Stimulated activated memory B cell treated with anti-CD40 and anti-IgM and Interleukin-4, amounts not matched to agents 10 μg/mL and 1 μg/mL and 100 μg/mL, for 72 hours (primary cell): ENCODE data around the gene HDGFL3.
"Not testable (repeated sequence)": the region's sequence is repeated elsewhere in the genome, so short reads cannot be mapped to it uniquely, and the experiment has no call there.

Experiments used
- ATAC-seq: fragments of 150-1000 bp; cut with Tn5 transposase; 2 replicates; pipeline ENCODE4 v1.10.0; 2021
- H3K27ac Mint-ChIP-seq: one replicate; pipeline ENCODE4 v1.8.0; 2022; ENCODE audit warnings: mild to moderate bottlenecking, mixed read lengths
- H3K27me3 Mint-ChIP-seq: one replicate; pipeline ENCODE4 v1.8.0; 2022; ENCODE audit warnings: mixed read lengths
- H3K36me3 Mint-ChIP-seq: one replicate; pipeline ENCODE4 v1.8.0; 2022; ENCODE audit warnings: mixed read lengths
- H3K4me1 Mint-ChIP-seq: one replicate; pipeline ENCODE4 v1.8.0; 2022; ENCODE audit warnings: mixed read lengths
- H3K4me3 Mint-ChIP-seq: one replicate; pipeline ENCODE4 v1.8.0; 2022; ENCODE audit warnings: mild to moderate bottlenecking, moderate library complexity, mixed read lengths
- H3K9me3 Mint-ChIP-seq: one replicate; pipeline ENCODE4 v1.8.0; 2022; ENCODE audit warnings: mixed read lengths

The HDGFL3 gene

DNA sequence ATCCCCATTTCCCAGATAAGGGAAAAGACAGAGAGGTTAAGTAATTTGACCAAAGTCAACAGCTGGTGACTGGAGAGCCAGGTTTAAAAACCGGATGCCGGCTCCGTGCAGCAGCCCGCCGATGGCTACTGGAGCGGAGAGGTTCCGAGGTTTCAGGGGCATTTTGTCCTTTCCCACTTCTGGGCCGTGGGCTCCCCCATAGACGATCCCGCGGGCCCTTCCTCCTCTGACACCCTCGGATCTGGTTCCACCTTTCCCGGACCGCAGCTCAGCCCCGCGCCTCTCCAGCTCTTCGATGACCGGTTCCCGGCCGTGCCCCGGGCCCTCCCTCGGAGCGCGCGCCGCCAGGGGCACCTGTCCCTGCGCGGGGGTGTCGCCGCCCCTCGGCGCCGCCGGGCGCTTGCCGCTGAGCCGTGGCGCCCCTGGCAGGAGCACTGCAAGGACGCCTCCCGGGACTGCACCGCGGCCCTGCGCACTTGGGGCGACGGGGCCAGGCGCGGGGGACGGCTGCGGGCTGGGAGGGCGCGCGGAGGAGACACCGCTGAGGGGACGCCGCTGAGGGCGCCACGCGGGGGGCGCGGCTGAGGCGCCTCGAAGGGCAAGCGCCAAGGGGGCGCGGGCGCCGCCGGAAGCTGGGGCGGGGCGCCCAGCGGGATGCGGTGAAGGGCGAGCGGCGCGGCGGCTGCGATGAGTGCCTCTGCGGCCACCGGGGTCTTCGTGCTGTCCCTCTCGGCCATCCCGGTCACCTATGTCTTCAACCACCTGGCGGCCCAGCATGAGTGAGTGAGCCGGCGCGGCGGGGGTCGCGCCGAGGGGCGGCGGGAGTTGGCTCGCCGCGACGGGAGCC, 100.4 kb downstream of the HDGFL3 start, which contains the start of gene TM6SF1:
Gene TM6SF1 (plus strand): TSS at position 652 of the 847 bp plus-strand sequence. CDS start 36 bp downstream, at position 688.
- H3K4me1 Mint-ChIP-seq: peaks cover 25% of the 10 kb centered on the region
- peaks cover 73% of the 10 kb centered on the region for H3K27me3 Mint-ChIP-seq
- ATAC-seq: peak; percentile 44
- peaks cover 6% of the 10 kb centered on the region for H3K36me3 Mint-ChIP-seq
- H3K27ac Mint-ChIP-seq: no peak within 1 kb of the TSS
- H3K9me3 Mint-ChIP-seq: peaks cover 5% of the 10 kb centered on the region
- H3K4me3 Mint-ChIP-seq: peak within 1 kb of the TSS; percentile 71

GRCh38 chr15:83105440-83105839, 102.2 kb downstream of the HDGFL3 start:
- no peak overlapping the region for H3K27ac Mint-ChIP-seq
- peaks cover 72% of the 10 kb centered on the region for H3K27me3 Mint-ChIP-seq
- peaks cover 25% of the 10 kb centered on the region for H3K4me1 Mint-ChIP-seq
- no peak overlapping the region for H3K4me3 Mint-ChIP-seq
- H3K9me3 Mint-ChIP-seq: no peaks in the 10 kb centered on the region
- H3K36me3 Mint-ChIP-seq: no peaks in the 10 kb centered on the region
- no peak for ATAC-seq

GRCh38 chr15:83104141-83104540, 103.5 kb downstream of the HDGFL3 start:
- Mint-ChIP-seq H3K27me3 (peaks cover 67% of the 10 kb centered on the region), H3K36me3 (no peaks in the 10 kb centered on the region), H3K9me3 (no peaks in the 10 kb centered on the region), H3K4me1 (peaks cover 22% of the 10 kb centered on the region), H3K4me3 (no peak overlapping the region), H3K27ac (no peak overlapping the region)
- no peak for ATAC-seq

DNA sequence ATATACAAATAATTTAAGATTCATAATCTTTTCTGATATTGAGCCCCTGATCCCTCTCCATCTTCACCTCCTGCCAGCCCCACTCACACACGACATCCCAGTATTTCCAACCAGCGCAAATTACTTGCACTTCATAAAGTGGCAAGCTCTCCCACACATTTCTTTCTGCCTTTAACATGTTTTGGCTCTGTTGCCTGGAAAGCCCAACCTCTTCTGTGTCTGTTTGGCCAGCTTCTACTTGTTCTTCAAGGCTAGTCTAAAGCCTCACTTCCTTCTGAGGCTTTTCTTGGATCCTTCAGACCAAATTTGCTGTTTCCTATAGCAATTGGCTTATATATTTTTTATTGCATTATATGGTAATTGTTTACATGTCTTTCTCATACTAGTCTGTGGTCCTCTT, 105.3 kb downstream of the HDGFL3 start:
- peaks cover 57% of the 10 kb centered on the region for H3K27me3 Mint-ChIP-seq
- H3K9me3 Mint-ChIP-seq: peaks cover 2% of the 10 kb centered on the region
- no peaks in the 10 kb centered on the region for H3K36me3 Mint-ChIP-seq
- H3K4me1 Mint-ChIP-seq: peaks cover 10% of the 10 kb centered on the region
- no peak overlapping the region for H3K4me3 Mint-ChIP-seq
- ATAC-seq: no peak
- no peak overlapping the region for H3K27ac Mint-ChIP-seq

GRCh38 chr15:83100097-83100646, 107.5 kb downstream of the HDGFL3 start:
- H3K27ac Mint-ChIP-seq: no peak overlapping the region
- H3K4me3 Mint-ChIP-seq: no peak overlapping the region
- peaks cover 41% of the 10 kb centered on the region for H3K27me3 Mint-ChIP-seq
- ATAC-seq: no peak
- peaks cover 5% of the 10 kb centered on the region for H3K4me1 Mint-ChIP-seq
- H3K36me3 Mint-ChIP-seq: no peaks in the 10 kb centered on the region
- peaks cover 8% of the 10 kb centered on the region for H3K9me3 Mint-ChIP-seq

DNA sequence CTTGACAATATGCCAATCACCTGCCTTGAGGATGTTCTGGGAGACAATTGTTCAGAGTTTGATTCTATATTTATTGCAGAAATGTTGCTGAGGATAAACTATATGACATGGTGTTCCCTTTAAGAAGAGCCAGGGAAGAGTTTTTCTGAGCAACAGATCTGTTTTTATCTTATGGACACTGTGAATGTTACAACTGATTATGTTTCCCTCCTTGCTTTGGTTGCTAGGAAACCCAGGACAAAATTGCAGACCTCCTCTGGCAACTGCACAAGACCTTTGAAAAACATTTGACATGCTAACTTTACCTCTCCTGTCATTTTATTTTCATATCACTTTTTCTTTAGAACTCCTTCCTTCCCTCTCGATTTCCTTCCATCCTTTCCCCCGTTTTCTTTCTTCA, 108.3 kb downstream of the HDGFL3 start:
- Mint-ChIP-seq H3K9me3 (peaks cover 8% of the 10 kb centered on the region), H3K4me3 (no peak overlapping the region), H3K27ac (no peak overlapping the region), H3K4me1 (peaks cover 5% of the 10 kb centered on the region), H3K36me3 (no peaks in the 10 kb centered on the region), H3K27me3 (peaks cover 32% of the 10 kb centered on the region)
- ATAC-seq: no peak

- Mint-ChIP-seq H3K4me1 (peaks cover 5% of the 10 kb centered on the region), H3K27ac (no peak overlapping the region), H3K4me3 (no peak overlapping the region), H3K9me3 (peaks cover 8% of the 10 kb centered on the region), H3K36me3 (no peaks in the 10 kb centered on the region), H3K27me3 (peaks cover 24% of the 10 kb centered on the region)
- ATAC-seq: no peak
These were observed 109.5 kb downstream of the HDGFL3 start for GRCh38 chr15:83098079-83098478.

DNA sequence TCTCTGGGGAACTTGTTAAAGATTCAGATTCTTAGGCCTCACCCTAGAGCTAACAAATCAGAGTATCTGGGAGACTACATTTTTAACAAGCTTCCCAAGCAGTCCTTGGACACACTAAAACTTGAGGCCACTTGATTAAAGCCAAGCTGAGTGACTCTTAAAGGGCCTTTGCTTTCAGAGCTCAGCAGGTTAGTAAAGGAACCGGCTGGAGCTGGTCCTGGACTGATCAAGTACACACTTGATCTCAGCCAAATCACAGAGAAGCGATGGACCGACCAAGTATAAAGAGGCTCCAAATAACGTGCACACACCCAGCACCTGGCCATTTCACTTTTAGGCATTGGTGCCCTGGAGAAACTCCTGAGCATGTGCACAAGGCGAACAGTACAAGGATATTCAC, 113.0 kb downstream of the HDGFL3 start:
- no peak overlapping the region for H3K27ac Mint-ChIP-seq
- H3K36me3 Mint-ChIP-seq: peaks cover 5% of the 10 kb centered on the region
- no peak overlapping the region for H3K4me3 Mint-ChIP-seq
- H3K4me1 Mint-ChIP-seq: peaks cover 12% of the 10 kb centered on the region
- H3K9me3 Mint-ChIP-seq: peaks cover 13% of the 10 kb centered on the region
- peaks cover 6% of the 10 kb centered on the region for H3K27me3 Mint-ChIP-seq
- no peak for ATAC-seq

- H3K27ac Mint-ChIP-seq: peak overlapping the region; percentile 89
These were observed 115.2 kb downstream of the HDGFL3 start for GRCh38 chr15:83092309-83092976.

GRCh38 chr15:83091965-83092308, 115.7 kb downstream of the HDGFL3 start:
- not testable (repeated sequence) for H3K36me3 Mint-ChIP-seq, ATAC-seq, H3K9me3 Mint-ChIP-seq
- Mint-ChIP-seq H3K4me1 (peaks cover 10% of the 10 kb centered on the region), H3K27me3 (peaks cover 11% of the 10 kb centered on the region), H3K4me3 (peak overlapping the region; percentile 19), H3K27ac (peak overlapping the region; percentile 89)

More at GRCh38 chr15:83092309-83092976, 115.2 kb downstream of the HDGFL3 start:
- Mint-ChIP-seq H3K4me1 (peaks cover 10% of the 10 kb centered on the region), H3K36me3 (peaks cover 5% of the 10 kb centered on the region), H3K9me3 (peaks cover 10% of the 10 kb centered on the region), H3K27me3 (peaks cover 11% of the 10 kb centered on the region), H3K4me3 (peak overlapping the region; percentile 19)
- peak; percentile 92 for ATAC-seq

- peaks cover 5% of the 10 kb centered on the region for H3K36me3 Mint-ChIP-seq
- no peak for ATAC-seq
- no peak overlapping the region for H3K4me3 Mint-ChIP-seq
- H3K9me3 Mint-ChIP-seq: peaks cover 5% of the 10 kb centered on the region
- peaks cover 11% of the 10 kb centered on the region for H3K27me3 Mint-ChIP-seq
- no peak overlapping the region for H3K27ac Mint-ChIP-seq
- H3K4me1 Mint-ChIP-seq: peaks cover 10% of the 10 kb centered on the region
These were observed 117.2 kb downstream of the HDGFL3 start for GRCh38 chr15:83090465-83090864.

- Mint-ChIP-seq H3K36me3 (peaks cover 5% of the 10 kb centered on the region), H3K27ac (no peak overlapping the region), H3K4me1 (peaks cover 10% of the 10 kb centered on the region), H3K27me3 (peaks cover 19% of the 10 kb centered on the region), H3K4me3 (no peak overlapping the region), H3K9me3 (peaks cover 5% of the 10 kb centered on the region)
- ATAC-seq: no peak
These were observed 118.7 kb downstream of the HDGFL3 start for GRCh38 chr15:83088876-83089275.

GRCh38 chr15:83087576-83087975, 120.0 kb downstream of the HDGFL3 start:
- ATAC-seq: no peak
- peaks cover 8% of the 10 kb centered on the region for H3K4me1 Mint-ChIP-seq
- H3K36me3 Mint-ChIP-seq: peaks cover 5% of the 10 kb centered on the region
- no peak overlapping the region for H3K4me3 Mint-ChIP-seq
- peaks cover 5% of the 10 kb centered on the region for H3K9me3 Mint-ChIP-seq
- H3K27me3 Mint-ChIP-seq: peaks cover 24% of the 10 kb centered on the region
- no peak overlapping the region for H3K27ac Mint-ChIP-seq

GRCh38 chr15:83085864-83086552, 121.6 kb downstream of the HDGFL3 start:
- H3K36me3 Mint-ChIP-seq, ATAC-seq, H3K9me3 Mint-ChIP-seq, H3K4me3 Mint-ChIP-seq, H3K27ac Mint-ChIP-seq, H3K4me1 Mint-ChIP-seq: not testable (repeated sequence)
- peaks cover 37% of the 10 kb centered on the region for H3K27me3 Mint-ChIP-seq

DNA sequence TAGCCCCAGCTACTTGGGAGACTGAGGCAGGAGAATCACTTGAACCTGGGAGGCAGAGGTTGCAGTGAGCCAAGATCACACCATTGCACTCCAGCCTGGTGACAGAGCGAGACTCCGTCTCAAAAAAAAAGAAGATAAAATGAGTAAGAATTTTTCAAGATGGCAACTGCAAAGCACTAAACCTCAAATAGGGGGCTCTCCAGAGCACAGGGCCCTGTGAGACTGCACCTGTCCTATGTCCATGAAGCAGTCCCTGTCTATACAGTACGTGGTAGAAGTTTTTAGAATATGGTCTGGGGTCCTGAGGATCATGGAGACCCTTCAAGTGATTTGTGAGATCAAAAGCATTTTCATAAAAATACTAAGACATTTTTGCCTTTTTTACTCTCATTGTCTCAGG, 122.2 kb downstream of the HDGFL3 start:
- not testable (repeated sequence) for H3K36me3 Mint-ChIP-seq, H3K4me3 Mint-ChIP-seq, ATAC-seq, H3K9me3 Mint-ChIP-seq, H3K4me1 Mint-ChIP-seq, H3K27ac Mint-ChIP-seq
- H3K27me3 Mint-ChIP-seq: peaks cover 39% of the 10 kb centered on the region
